MG63 (cell line): ENCODE data around the gene KHDC4. TPM values are rescaled to one million over a fixed set of nuclear protein-coding genes. Genes with fewer than 3 reads are reported as not detected.

Source experiments
- DNase-seq: peaks from one replicate; pipeline ENCODE4 v3.0.0-alpha.2; 2020
- H3K27me3 ChIP-seq: fragments of 250-450 bp; sonication (Bioruptor Pico); 2 replicates; pipeline ENCODE4 v1.5.1; 2020; ENCODE audit warnings: mild to moderate bottlenecking, moderate library complexity
- H3K36me3 ChIP-seq: fragments of 250-450 bp; sonication (Bioruptor Pico); 2 replicates; pipeline ENCODE4 v1.5.1; 2020; ENCODE audit warnings: mild to moderate bottlenecking, moderate library complexity
- H3K4me3 ChIP-seq: fragments of 250-450 bp; sonication (Bioruptor Pico); 2 replicates; pipeline ENCODE4 v1.5.1; 2020; ENCODE audit warnings: mild to moderate bottlenecking, moderate library complexity
- H3K9me3 ChIP-seq: fragments of 250-450 bp; sonication (Bioruptor Pico); 2 replicates; pipeline ENCODE4 v1.5.1; 2020; ENCODE audit warnings: mild to moderate bottlenecking, moderate library complexity
- total RNA-seq: library from RNA; depleted of rRNA; stranded (reverse); fragments of >200 nt; shearing (Covaris generic); gene quantifications from 2 replicates; pipeline ENCODE4 v1.2.3, GENCODE V29; 2014; ENCODE audit warnings: low replicate concordance

The KHDC4 gene
- total RNA-seq, 1 experiment from 2014 or later: 32.1 TPM

- Histone ChIP-seq H3K36me3 (peaks cover 94% of the 10 kb centered on the region), H3K9me3 (no peaks in the 10 kb centered on the region), H3K4me3 (no peak overlapping the region), H3K27me3 (no peaks in the 10 kb centered on the region)
- DNase-seq: no peak
Measured at GRCh38 chr1:155951753-155952504, 17.7 kb upstream of the KHDC4 start.

DNA sequence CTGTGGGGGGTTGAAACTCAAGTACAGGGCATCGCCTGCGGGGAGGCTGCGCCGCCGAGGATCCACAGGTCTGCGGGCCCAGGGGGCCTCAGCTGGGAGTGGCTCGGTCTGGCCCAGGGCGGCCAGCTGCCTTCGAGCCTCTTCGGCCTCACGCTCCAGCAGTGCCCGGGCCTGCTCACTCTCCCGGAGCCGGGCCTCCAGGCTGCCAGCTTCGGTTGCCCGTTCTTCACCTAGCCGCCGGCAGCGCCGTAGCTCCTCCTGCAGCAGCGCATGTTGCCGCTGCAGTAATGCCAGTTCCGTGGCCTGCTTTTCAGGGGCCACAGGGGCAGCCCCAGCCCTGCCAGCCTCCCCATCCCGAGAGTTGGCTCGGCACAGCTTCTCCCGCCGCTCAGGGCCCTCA lies 16.6 kb upstream of the KHDC4 start:
- Histone ChIP-seq H3K36me3 (peaks cover 94% of the 10 kb centered on the region), H3K4me3 (no peak overlapping the region), H3K27me3 (no peaks in the 10 kb centered on the region), H3K9me3 (no peaks in the 10 kb centered on the region)
- DNase-seq: no peak

GRCh38 chr1:155947741-155948140 lies 13.5 kb upstream of the KHDC4 start:
- Histone ChIP-seq H3K27me3 (no peaks in the 10 kb centered on the region), H3K4me3 (no peak overlapping the region), H3K9me3 (no peaks in the 10 kb centered on the region), H3K36me3 (peaks cover 68% of the 10 kb centered on the region)
- DNase-seq: no peak

DNA sequence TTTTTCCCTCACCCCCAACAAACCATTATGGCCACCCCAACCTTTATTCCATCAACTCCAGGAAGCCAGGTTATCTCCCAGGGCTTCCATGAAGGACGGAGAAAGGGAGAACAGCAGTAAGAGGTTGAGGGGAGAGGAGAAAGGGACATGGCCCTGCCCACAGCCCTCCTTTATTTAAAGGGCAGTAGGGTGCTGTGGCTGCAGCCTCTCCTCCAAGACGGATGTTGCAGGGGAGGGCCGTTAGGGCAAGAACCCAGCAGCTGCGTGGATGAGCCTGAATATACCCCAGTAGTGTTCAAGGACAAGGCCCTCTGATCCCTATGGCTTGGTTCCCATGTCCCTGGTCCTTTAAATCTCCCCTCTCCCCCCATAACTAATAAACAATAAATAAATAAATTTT lies 13.1 kb upstream of the KHDC4 start:
- no peak for DNase-seq
- H3K36me3 ChIP-seq: peaks cover 63% of the 10 kb centered on the region
- no peak overlapping the region for H3K4me3 ChIP-seq
- no peaks in the 10 kb centered on the region for H3K27me3 ChIP-seq
- H3K9me3 ChIP-seq: no peaks in the 10 kb centered on the region

GRCh38 chr1:155946633-155947219 lies 12.5 kb upstream of the KHDC4 start:
- no peak for DNase-seq
- Histone ChIP-seq H3K36me3 (peaks cover 58% of the 10 kb centered on the region), H3K27me3 (no peaks in the 10 kb centered on the region), H3K4me3 (no peak overlapping the region), H3K9me3 (no peaks in the 10 kb centered on the region)

GRCh38 chr1:155944444-155944799 lies 10.2 kb upstream of the KHDC4 start:
- Histone ChIP-seq H3K9me3 (no peaks in the 10 kb centered on the region), H3K36me3 (peaks cover 36% of the 10 kb centered on the region), H3K4me3 (no peak overlapping the region), H3K27me3 (no peaks in the 10 kb centered on the region)
- DNase-seq: no peak

DNA sequence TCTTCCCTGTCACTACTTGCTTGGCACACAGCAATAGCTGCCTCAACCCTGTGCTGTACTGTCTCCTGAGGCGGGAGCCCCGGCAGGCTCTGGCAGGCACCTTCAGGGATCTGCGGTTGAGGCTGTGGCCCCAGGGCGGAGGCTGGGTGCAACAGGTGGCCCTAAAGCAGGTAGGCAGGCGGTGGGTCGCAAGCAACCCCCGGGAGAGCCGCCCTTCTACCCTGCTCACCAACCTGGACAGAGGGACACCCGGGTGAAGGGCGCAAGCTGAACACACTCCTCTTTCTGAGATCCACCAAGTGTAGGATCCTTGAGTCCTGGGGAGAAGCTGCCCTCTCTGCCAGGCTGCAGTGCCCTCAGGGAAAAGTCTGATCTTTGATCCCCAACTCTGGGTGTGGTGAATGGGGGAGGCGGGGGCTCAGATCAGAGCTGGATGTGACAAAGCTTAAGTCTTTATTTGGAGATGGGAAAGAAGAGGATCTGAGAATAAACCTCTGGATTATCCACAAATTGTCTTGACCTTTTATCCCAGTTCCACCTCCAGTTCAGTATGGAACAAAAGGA lies 8.4 kb upstream of the KHDC4 start:
- no peak for DNase-seq
- no peak overlapping the region for H3K4me3 ChIP-seq
- H3K36me3 ChIP-seq: peaks cover 21% of the 10 kb centered on the region
- no peaks in the 10 kb centered on the region for H3K27me3 ChIP-seq
- no peaks in the 10 kb centered on the region for H3K9me3 ChIP-seq

- Histone ChIP-seq H3K36me3 (peaks cover 14% of the 10 kb centered on the region), H3K4me3 (no peak overlapping the region), H3K27me3 (no peaks in the 10 kb centered on the region), H3K9me3 (no peaks in the 10 kb centered on the region)
- DNase-seq: no peak
Measured at GRCh38 chr1:155941845-155942531, 7.8 kb upstream of the KHDC4 start.

DNA sequence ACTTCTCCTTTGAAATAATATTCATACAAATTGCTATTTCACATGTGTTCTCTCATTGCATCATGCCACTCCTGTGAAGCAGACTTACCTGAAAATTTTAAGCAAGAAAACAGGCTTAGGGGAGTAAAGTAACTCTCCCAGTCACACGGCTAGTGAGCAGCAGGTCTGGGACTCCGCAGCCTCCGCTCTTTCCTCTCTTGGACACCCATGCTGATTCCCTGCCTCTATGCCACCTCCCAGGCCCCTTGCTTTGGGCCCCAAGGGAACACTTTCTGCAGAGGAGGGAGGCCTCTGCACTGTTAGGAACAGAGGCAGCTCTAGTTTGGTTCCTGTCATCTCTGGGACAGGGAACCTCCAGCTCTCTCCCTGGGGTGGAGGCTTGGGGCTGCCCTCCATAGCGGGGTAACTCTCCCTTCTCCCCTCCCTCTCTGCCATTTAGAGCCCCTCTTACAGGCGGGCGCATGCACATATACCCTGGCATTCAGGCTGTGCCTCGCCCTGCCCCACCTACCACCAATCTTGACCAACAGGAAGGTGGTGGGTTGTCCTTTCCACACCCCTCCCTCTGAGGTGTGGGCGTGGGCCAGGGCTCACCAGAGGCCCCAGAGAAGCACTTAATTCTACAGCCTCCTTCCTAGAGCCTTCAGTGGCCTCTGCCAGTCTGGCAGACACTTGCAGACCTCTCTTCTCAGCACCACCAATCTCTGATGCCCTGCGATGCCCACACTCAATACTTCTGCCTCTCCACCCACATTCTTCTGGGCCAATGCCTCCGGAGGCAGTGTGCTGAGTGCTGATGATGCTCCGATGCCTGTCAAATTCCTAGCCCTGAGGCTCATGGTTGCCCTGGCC lies 7.0 kb upstream of the KHDC4 start, which contains the start of gene RXFP4:
Gene RXFP4 (plus strand): TSS at position 646 of the 852 bp plus-strand sequence. CDS start 72 bp downstream, at position 718.
- H3K4me3 ChIP-seq: no peak within 1 kb of the TSS
- DNase-seq: peak; percentile 70
- H3K9me3 ChIP-seq: no peaks in the 10 kb centered on the region
- H3K36me3 ChIP-seq: peaks cover 6% of the 10 kb centered on the region
- H3K27me3 ChIP-seq: no peaks in the 10 kb centered on the region

- Histone ChIP-seq H3K4me3 (no peak overlapping the region), H3K9me3 (no peaks in the 10 kb centered on the region), H3K27me3 (no peaks in the 10 kb centered on the region), H3K36me3 (no peaks in the 10 kb centered on the region)
- peak; percentile 59 for DNase-seq
Measured at GRCh38 chr1:155940482-155940992, 6.3 kb upstream of the KHDC4 start.

- no peak for DNase-seq
- H3K9me3 ChIP-seq: no peaks in the 10 kb centered on the region
- no peaks in the 10 kb centered on the region for H3K27me3 ChIP-seq
Measured at GRCh38 chr1:155938220-155938627, 4.0 kb upstream of the KHDC4 start.

GRCh38 chr1:155934936-155935590 lies 850 bp upstream of the KHDC4 start:
- H3K4me3 ChIP-seq: peak overlapping the region; percentile 91
- no peaks in the 10 kb centered on the region for H3K9me3 ChIP-seq
- peaks cover 39% of the 10 kb centered on the region for H3K36me3 ChIP-seq
- DNase-seq: no peak
- H3K27me3 ChIP-seq: no peaks in the 10 kb centered on the region

More at GRCh38 chr1:155938220-155938627, 4.0 kb upstream of the KHDC4 start:
- H3K4me3 ChIP-seq: no peak overlapping the region
- H3K36me3 ChIP-seq: peaks cover 9% of the 10 kb centered on the region

DNA sequence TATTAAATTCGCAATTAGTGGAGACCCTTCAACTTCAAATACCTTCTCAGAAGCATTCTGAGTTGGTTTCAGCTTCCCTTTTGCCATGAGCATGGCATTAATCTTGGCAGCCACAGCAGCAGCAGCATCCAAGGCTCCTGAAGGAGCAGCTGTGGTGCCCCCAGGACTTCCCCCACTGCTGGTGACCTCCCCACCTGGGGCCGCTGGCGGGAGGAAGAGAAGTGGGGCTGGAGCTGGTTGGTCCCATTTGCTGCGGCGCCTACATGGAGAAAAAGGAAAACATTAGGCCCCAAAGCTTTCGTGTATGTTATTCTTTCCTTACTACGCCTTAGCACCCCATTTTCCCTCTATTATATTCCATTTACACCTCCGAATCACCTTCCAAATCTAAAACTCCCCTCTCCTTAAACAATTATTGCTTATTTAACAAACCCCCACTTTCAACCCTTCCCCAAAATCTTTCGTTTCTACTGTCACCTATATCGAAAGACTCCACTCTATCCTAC lies 569 bp downstream of the KHDC4 start:
- no peak for DNase-seq
- Histone ChIP-seq H3K27me3 (no peaks in the 10 kb centered on the region), H3K36me3 (peaks cover 53% of the 10 kb centered on the region), H3K4me3 (peak overlapping the region; percentile 91), H3K9me3 (no peaks in the 10 kb centered on the region)

GRCh38 chr1:155932487-155932886 lies 1.7 kb downstream of the KHDC4 start:
- Histone ChIP-seq H3K27me3 (no peaks in the 10 kb centered on the region), H3K4me3 (peak overlapping the region; percentile 91), H3K9me3 (no peaks in the 10 kb centered on the region), H3K36me3 (peaks cover 64% of the 10 kb centered on the region)
- DNase-seq: no peak

- Histone ChIP-seq H3K4me3 (peak overlapping the region; percentile 91), H3K27me3 (no peaks in the 10 kb centered on the region), H3K9me3 (no peaks in the 10 kb centered on the region), H3K36me3 (peaks cover 68% of the 10 kb centered on the region)
- no peak for DNase-seq
Measured at GRCh38 chr1:155932081-155932480, 2.1 kb downstream of the KHDC4 start.
